ENCODE results near the gene GPC6.

The GPC6 gene

DNA sequence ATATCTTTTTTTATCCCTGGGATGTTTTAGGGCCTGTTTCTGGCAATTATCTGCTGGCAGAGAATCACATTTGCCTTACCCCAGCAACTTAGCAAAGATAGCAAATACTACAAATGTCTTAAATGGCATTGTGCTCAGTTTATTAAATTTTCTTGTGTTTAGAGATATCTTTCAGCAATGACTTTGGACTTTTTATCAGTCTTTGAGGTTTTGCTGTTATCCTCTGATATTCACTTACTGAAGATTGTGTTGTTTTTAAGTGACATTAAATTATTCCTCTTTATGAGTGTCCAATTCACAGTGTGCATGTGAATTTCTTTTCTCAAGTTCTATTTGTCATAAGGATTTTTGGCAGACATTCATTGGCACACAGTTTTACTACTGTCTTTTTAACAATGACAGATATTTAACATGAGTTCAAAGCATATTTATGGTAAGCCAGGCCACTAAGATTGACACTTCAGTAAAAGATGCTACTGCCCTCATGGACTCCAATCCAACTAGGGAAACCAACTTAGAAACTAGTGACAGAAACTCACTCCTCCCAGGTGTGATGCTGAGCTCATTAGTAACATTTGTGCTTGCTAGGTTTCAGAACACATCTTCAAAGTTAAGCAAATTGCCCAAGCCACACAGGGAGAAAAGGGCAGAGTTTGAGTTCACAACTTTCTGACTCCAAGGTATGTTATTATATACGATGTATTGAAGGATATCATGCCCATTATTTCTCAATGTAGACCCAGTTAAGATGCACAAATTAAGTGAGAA lies 481.9 kb downstream of the GPC6 start:
- DNase-seq: no peak

DNA sequence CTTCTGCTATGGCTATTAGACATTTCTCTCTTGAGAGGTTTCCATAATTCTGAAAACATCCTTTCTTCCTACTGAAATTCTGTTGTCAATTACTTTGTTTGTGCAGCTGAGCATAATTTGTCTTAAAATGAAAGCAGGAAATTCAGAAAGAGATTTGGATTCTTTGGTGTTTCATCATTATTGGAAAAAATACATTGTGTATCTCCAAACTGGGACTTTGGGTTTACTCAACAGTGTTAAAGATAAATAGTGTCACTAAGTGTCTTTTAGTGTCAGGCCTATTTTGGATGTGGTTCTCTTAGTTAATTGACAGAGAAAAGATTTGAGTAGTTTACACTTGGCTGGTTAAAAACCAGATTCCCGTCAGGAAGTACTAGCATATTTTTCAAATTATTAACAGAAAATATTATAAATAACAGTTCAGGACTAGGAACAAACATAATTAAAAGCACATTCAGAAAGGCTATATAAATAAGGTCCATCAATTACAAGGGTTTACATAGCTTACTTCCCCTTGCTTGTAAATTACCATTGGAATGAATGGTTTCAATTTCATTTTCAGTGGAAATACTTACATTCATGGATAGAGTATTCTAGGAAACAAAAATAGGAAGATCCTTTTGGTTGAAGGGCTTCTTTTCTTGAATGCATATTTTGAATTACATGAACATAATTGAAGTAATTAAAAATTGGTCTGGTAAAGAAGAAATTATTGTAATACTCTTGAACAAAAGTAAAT lies 483.1 kb downstream of the GPC6 start:
- no peak for DNase-seq

DNA sequence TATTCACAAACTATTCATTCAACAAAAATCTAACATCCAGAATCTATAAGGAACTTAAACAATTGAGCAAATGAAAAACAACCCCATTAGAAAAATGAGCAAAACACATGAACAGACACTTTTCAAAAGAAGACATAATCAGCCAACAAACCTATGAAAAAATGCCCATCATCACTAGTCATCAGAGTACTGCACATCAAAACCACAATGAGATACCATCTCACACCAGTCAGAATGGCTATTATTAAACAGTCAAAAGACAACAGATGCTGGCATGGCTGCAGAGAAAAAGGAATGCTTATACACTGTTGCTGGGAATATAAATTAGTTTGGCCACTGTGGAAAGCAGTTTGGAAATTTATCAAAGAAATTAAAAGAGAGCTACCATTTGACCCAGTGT lies 487.6 kb downstream of the GPC6 start:
- DNase-seq: no peak

DNA sequence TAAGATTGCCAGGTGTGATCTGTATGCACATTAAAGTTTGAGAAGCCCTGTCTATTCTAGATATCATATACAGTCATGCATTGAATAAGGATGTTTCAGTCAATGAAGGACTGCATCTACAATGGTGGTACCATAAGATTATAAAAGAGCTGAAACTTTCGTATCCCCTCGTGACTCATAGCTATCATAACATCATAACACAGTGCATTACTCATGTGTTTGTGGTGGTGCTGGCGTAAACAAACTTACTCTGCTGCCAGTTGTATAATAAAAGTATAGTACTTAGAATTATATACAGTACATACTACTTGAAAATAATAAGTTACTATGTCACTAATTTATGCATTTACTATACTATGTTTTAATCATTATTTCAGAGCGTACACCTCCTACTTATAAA lies 489.3 kb downstream of the GPC6 start:
- DNase-seq: no peak

- no peak for DNase-seq
Measured at GRCh38 chr13:93716623-93717022, 490.0 kb downstream of the GPC6 start.

DNA sequence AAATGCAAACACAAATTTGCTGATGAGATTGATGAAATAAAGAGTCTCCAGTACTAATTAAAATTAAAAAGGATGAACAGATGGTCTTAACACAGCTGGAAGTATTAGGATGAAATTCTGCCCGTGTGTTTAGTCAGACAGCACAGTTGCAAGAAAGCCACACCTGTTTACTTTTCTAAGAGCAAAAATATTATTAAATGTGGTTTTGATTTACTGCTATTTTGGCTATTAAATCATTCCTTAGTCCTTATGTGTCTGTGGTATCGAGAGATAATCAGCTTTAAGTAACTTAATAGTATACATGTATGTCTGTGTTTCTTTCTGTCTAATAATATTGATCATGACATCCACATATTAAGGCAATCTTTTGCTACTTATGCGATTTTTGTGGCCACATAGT lies 494.9 kb downstream of the GPC6 start:
- DNase-seq: no peak

DNA sequence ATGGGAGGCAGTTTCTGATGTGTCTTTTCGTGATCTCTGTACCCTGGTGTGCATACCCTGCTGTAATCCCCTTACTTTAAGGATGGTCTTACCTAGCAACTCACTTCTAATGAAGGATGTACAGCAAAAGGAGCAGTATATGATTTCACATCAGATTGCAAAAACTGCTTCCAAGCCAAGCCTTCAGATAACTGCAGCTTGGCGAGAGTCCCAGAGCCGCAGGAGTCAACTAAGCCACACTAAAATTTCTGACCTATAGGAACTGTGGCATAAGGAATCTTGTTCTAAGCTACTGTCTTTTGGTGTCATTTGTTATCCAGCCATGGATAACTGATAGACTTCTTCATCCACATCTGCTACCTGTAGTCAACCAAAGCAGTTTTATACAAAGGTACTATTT lies 496.7 kb downstream of the GPC6 start:
- no peak for DNase-seq

DNA sequence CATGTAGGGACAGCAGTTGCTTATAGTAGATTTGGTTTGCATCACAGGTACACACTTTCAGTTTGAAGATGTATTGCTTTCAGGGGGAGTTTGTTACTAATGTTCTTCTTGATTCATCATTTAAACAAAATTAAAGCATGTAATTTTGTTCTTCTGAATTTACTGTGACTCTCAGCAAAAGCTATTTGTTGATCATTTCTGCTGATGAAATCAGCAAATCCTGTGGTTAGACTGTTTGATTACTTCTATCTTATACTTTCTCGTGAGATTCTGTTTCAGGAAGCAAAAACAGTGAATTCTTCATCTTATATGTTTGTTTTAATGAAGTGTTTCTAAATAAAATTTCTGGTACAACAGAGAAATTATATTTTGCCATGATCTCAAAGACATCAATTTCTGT lies 497.6 kb downstream of the GPC6 start:
- no peak for DNase-seq

DNA sequence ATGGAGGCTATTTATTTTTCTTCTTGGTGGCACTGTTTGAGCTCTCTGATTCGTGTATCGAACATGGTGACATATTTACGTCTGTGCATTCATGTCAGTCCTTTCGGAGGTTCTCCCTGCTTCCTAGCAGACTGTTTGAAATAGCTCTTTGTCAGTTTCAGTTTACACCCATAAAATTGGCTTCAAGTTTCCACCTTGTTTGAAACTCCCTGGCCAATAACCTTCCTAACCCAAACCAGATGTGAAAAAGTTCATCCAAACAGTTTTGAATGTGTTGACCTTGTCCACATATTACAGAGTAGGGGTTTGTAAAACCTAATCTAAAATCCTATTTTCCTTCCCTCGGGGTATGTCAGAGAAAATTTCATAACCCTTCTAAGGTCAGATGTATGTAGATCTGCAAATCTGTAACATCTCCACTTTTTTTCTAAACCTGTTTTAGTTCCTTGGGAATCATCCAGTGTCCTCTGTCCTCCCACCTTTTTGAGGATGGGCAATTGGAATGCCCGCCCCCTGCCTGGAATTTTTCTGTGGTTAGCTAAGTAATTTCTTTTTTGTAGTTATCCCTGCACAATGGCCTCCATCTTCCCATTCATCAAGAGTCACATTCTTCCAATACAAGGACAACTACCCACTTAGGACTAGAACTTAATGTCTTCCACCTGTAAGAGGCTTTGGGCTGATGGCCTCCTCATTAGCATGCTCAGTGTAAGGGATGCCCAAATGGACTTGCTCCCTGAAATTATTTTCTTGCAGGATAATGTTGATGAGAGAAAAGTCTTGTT lies 499.8 kb downstream of the GPC6 start:
- no peak for DNase-seq

GRCh38 chr13:93727211-93728141 lies 500.9 kb downstream of the GPC6 start:
- DNase-seq: no peak

GRCh38 chr13:93729383-93729782 lies 502.8 kb downstream of the GPC6 start:
- DNase-seq: no peak

- no peak for DNase-seq
Measured at GRCh38 chr13:93730780-93731179, 504.2 kb downstream of the GPC6 start.

GRCh38 chr13:93732186-93732585 lies 505.6 kb downstream of the GPC6 start:
- DNase-seq: no peak

- DNase-seq: no peak
Measured at GRCh38 chr13:93736081-93736480, 509.5 kb downstream of the GPC6 start.

- no peak for DNase-seq
Measured at GRCh38 chr13:93736909-93737308, 510.3 kb downstream of the GPC6 start.

DNA sequence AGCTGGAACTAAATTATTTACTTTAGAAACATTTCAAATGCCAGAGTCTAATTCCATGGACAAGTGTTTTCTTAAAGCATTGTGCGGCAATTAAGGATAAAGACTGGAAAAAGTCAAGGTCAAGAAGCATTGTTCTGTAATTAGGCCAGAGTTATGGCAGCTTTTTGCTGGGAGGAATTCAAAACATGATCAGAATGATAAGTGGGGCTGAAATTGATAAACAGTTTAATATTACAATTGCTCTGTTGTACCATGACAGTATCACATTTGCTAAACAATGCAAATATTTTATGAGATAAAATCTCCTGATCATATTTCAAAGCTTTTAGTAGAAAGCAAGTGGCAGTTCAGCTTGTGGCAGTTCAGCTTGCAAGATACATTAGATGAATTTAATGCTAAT lies 513.7 kb downstream of the GPC6 start:
- no peak for DNase-seq

DNA sequence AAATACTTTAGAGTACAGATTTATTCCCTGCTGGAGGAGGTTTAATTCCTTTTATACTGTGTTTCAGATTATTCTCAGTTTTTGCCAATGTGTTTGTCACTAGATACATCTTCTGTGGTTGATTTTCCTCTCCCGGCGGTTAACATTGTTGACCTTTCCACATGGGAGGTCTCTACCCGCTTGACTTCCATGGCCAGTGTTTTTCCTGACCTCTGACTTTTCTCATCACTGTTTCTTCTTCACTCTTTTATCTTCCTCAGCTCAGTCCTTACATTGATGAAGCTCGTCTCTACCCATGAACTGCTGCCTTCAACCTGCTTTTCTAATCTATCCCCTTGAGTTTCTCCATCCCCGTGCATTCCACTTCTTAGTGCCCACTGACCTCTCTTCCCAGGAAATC lies 517.4 kb downstream of the GPC6 start:
- no peak for DNase-seq

DNA sequence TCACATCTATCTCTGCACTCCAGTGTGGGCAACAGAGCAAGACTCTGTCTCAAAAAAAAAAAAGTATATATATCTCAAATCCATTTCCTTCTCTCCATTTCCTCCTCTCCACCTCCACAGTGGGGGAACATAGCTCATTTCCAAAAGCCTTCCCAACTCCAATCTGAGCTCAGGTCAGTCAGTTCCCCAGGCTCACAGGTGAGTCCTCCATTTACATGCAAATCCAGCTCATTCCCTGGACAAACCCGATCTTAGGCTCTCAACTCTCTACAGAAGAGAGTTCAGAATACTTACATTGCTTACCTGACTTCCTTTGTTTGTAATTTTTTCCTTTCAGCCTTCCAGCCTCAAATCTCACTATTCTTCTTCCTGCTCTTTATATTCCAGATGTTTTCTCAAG lies 518.3 kb downstream of the GPC6 start:
- DNase-seq: no peak

- DNase-seq: no peak
Measured at GRCh38 chr13:93745884-93746283, 519.3 kb downstream of the GPC6 start.

- DNase-seq: no peak
Measured at GRCh38 chr13:93746589-93746988, 520.0 kb downstream of the GPC6 start.

DNA sequence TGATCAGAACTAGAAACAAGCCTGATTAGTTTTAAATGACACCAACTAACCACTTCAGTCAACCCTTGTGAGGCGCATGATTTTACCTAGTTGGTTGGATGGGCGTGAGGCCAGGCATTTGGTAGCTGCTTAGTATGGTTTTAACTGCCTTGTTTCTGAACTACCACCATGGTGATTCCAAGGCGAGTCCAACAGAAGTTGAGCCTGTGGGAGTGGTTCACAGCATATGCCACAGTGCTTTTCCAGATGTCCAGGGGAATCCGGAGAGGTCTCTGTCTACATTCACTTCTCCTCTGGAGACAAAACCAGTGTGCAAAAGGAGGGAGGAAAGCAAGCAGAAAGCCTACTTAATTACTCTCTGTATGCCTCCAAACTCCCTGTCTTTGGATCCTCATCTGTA lies 524.1 kb downstream of the GPC6 start:
- DNase-seq: no peak

DNA sequence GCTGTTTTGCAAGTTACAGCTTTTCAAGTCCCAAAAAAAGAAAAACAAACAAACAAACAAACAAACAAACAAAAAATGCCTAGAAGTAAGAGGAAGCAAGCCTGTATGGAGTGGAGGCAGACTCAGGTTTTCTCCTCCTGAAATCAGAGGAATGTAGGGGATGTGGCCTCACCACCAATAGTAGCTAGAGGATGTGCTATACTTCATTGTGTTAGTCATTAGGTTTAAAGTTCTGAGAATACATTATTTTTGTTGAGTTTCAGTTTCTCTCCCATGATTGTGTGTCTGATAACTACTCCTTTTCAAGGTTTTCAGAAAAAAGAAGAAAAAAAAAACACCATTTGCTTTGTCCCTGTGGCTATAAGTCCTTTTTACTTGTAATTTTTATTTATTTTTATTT lies 524.5 kb downstream of the GPC6 start:
- DNase-seq: no peak

DNA sequence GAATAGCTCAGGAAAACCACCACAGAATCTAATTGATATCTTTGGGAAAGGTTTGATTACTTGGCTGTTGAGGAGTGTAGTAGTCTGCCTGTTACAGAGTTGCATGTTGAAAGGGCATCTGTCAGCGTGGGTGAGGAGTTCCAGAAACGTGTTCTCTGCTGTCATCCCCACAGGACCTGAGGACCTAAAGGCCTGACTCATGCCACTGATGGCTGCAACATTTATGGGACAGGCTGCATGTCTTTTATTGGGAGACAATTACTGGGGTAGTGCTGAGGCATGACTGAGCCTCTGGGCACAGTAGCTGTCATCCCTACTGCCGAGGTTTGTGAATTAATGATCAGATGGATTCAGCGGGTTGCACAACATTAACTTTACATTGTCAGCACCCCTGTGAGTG lies 525.9 kb downstream of the GPC6 start:
- no peak for DNase-seq
